ENCODE measurements around the gene DROSHA.
"Not testable (repeated sequence)": the region's sequence is repeated elsewhere in the genome, so short reads cannot be mapped to it uniquely, and the experiment has no call there.

Gene DROSHA

GRCh38 chr5:31561946-31562345, 30.1 kb upstream of the DROSHA start:
- H3K27me3 ChIP-seq (ENCODE audit: control insufficient read depth, insufficient read depth, low read length) = no peaks in the 10 kb centered on the region
- H3K4me3 ChIP-seq (ENCODE audit: low read length) = no peak overlapping the region
- DNase-seq (ENCODE audit: low read depth, low spot score) = no peak
- H3K4me1 ChIP-seq (ENCODE audit: control insufficient read depth, insufficient read depth, low read length) = no peaks in the 10 kb centered on the region
- no CpG with 5 or more reads among the region's 1 CpG for WGBS (ENCODE audit: insufficient coverage, insufficient read length)
- no peaks in the 10 kb centered on the region for H3K9me3 ChIP-seq (ENCODE audit: control insufficient read depth, insufficient read depth, low read length)
- no peak overlapping the region for H3K27ac ChIP-seq (ENCODE audit: low read length)
- H3K36me3 ChIP-seq (ENCODE audit: control insufficient read depth, insufficient read depth, low read length) = no peaks in the 10 kb centered on the region

GRCh38 chr5:31559942-31560341, 28.0 kb upstream of the DROSHA start:
- Histone ChIP-seq H3K4me3 (ENCODE audit: low read length) (no peak overlapping the region), H3K9me3 (ENCODE audit: control insufficient read depth, insufficient read depth, low read length) (no peaks in the 10 kb centered on the region), H3K36me3 (ENCODE audit: control insufficient read depth, insufficient read depth, low read length) (no peaks in the 10 kb centered on the region), H3K4me1 (ENCODE audit: control insufficient read depth, insufficient read depth, low read length) (no peaks in the 10 kb centered on the region), H3K27ac (ENCODE audit: low read length) (no peak overlapping the region), H3K27me3 (ENCODE audit: control insufficient read depth, insufficient read depth, low read length) (no peaks in the 10 kb centered on the region)
- no CpG with 5 or more reads among the region's 3 CpGs for WGBS (ENCODE audit: insufficient coverage, insufficient read length)
- DNase-seq (ENCODE audit: low read depth, low spot score) = no peak

- H3K9me3 ChIP-seq (ENCODE audit: control insufficient read depth, insufficient read depth, low read length) = no peaks in the 10 kb centered on the region
- H3K27me3 ChIP-seq (ENCODE audit: control insufficient read depth, insufficient read depth, low read length) = no peaks in the 10 kb centered on the region
- H3K4me3 ChIP-seq (ENCODE audit: low read length) = no peak overlapping the region
- no peaks in the 10 kb centered on the region for H3K4me1 ChIP-seq (ENCODE audit: control insufficient read depth, insufficient read depth, low read length)
- H3K36me3 ChIP-seq (ENCODE audit: control insufficient read depth, insufficient read depth, low read length) = no peaks in the 10 kb centered on the region; the same call in 1 of the 2 replicates
- H3K27ac ChIP-seq (ENCODE audit: low read length) = no peak overlapping the region
- WGBS (ENCODE audit: insufficient coverage, insufficient read length) = no CpG with 5 or more reads among the region's 3 CpGs
- no peak for DNase-seq (ENCODE audit: low read depth, low spot score)
These were observed 24.6 kb upstream of the DROSHA start for GRCh38 chr5:31556461-31556860.

DNA sequence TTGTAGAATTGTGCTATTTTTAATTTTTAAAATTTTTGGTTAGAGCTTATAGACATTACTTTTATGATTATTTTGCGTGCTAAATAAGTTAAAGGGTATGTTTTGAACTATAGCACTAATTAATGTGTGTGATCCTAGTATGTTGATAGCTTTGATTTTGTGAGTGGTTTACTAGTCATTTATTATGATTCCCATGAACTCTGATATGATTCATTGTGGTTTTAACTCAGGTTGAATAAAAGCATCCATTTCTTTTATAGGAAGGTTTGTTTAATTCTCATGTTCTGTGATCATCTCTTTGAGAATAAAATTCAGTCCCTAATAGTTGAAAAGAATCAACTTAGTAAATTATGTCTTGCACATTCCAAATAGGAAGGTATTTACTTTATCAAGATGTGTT, 22.7 kb upstream of the DROSHA start:
- Histone ChIP-seq H3K4me1 (ENCODE audit: control insufficient read depth, insufficient read depth, low read length) (no peaks in the 10 kb centered on the region), H3K27me3 (ENCODE audit: control insufficient read depth, insufficient read depth, low read length) (no peaks in the 10 kb centered on the region), H3K4me3 (ENCODE audit: low read length) (no peak overlapping the region), H3K27ac (ENCODE audit: low read length) (no peak overlapping the region), H3K36me3 (ENCODE audit: control insufficient read depth, insufficient read depth, low read length) (no peaks in the 10 kb centered on the region; the same call in 1 of the 2 replicates), H3K9me3 (ENCODE audit: control insufficient read depth, insufficient read depth, low read length) (no peaks in the 10 kb centered on the region)
- 100% methylated on average over 1 of the region's 1 CpG for WGBS (ENCODE audit: insufficient coverage, insufficient read length)
- no peak for DNase-seq (ENCODE audit: low read depth, low spot score)

GRCh38 chr5:31553863-31554262, 22.0 kb upstream of the DROSHA start:
- Histone ChIP-seq H3K4me3 (ENCODE audit: low read length) (no peak overlapping the region), H3K36me3 (ENCODE audit: control insufficient read depth, insufficient read depth, low read length) (no peaks in the 10 kb centered on the region; the same call in 1 of the 2 replicates), H3K9me3 (ENCODE audit: control insufficient read depth, insufficient read depth, low read length) (no peaks in the 10 kb centered on the region), H3K27ac (ENCODE audit: low read length) (no peak overlapping the region), H3K4me1 (ENCODE audit: control insufficient read depth, insufficient read depth, low read length) (no peaks in the 10 kb centered on the region), H3K27me3 (ENCODE audit: control insufficient read depth, insufficient read depth, low read length) (no peaks in the 10 kb centered on the region)
- no peak for DNase-seq (ENCODE audit: low read depth, low spot score)

DNA sequence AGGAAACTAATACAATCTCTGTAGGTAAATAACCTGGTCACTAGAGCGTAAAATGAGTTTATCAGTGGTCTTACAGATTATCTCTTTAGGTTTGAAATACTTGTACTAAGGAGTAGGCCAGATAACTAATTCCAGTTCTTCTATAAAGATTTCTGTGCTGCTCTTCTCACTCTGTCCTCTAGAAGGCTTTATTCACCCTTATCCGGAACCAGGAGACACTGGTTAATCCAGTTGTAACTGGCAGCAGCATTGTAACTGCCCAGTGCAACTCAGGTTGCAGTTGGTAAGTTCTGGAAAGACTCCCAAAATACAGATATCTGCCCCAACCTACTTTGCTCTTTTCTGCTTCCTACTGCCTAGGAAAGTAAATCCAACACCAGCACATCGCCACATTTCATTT, 20.0 kb upstream of the DROSHA start:
- H3K27ac ChIP-seq (ENCODE audit: low read length) = no peak overlapping the region
- no peak overlapping the region for H3K4me3 ChIP-seq (ENCODE audit: low read length)
- no peak for DNase-seq (ENCODE audit: low read depth, low spot score)
- no peaks in the 10 kb centered on the region for H3K4me1 ChIP-seq (ENCODE audit: control insufficient read depth, insufficient read depth, low read length)
- no peaks in the 10 kb centered on the region; the same call in 1 of the 2 replicates for H3K36me3 ChIP-seq (ENCODE audit: control insufficient read depth, insufficient read depth, low read length)
- H3K27me3 ChIP-seq (ENCODE audit: control insufficient read depth, insufficient read depth, low read length) = no peaks in the 10 kb centered on the region
- no peaks in the 10 kb centered on the region for H3K9me3 ChIP-seq (ENCODE audit: control insufficient read depth, insufficient read depth, low read length)
- WGBS (ENCODE audit: insufficient coverage, insufficient read length) = no CpG with 5 or more reads among the region's 3 CpGs

- not testable (repeated sequence) for H3K27me3 ChIP-seq (ENCODE audit: control insufficient read depth, insufficient read depth, low read length); DNase-seq (ENCODE audit: low read depth, low spot score); H3K36me3 ChIP-seq (ENCODE audit: control insufficient read depth, insufficient read depth, low read length); H3K4me1 ChIP-seq (ENCODE audit: control insufficient read depth, insufficient read depth, low read length); H3K4me3 ChIP-seq (ENCODE audit: low read length); H3K27ac ChIP-seq (ENCODE audit: low read length); H3K9me3 ChIP-seq (ENCODE audit: control insufficient read depth, insufficient read depth, low read length)
- no CpG with 5 or more reads among the region's 2 CpGs for WGBS (ENCODE audit: insufficient coverage, insufficient read length)
These were observed 17.2 kb upstream of the DROSHA start for GRCh38 chr5:31549114-31549513.

- Histone ChIP-seq H3K4me3 (ENCODE audit: low read length) (no peak overlapping the region), H3K27me3 (ENCODE audit: control insufficient read depth, insufficient read depth, low read length) (no peaks in the 10 kb centered on the region), H3K36me3 (ENCODE audit: control insufficient read depth, insufficient read depth, low read length) (peaks cover 5% of the 10 kb centered on the region; the same call in 1 of the 2 replicates), H3K9me3 (ENCODE audit: control insufficient read depth, insufficient read depth, low read length) (no peaks in the 10 kb centered on the region), H3K4me1 (ENCODE audit: control insufficient read depth, insufficient read depth, low read length) (no peaks in the 10 kb centered on the region), H3K27ac (ENCODE audit: low read length) (no peak overlapping the region)
- WGBS (ENCODE audit: insufficient coverage, insufficient read length) = no CpG with 5 or more reads among the region's 4 CpGs
- DNase-seq (ENCODE audit: low read depth, low spot score) = no peak
These were observed 6.0 kb upstream of the DROSHA start for GRCh38 chr5:31537851-31538250.

DNA sequence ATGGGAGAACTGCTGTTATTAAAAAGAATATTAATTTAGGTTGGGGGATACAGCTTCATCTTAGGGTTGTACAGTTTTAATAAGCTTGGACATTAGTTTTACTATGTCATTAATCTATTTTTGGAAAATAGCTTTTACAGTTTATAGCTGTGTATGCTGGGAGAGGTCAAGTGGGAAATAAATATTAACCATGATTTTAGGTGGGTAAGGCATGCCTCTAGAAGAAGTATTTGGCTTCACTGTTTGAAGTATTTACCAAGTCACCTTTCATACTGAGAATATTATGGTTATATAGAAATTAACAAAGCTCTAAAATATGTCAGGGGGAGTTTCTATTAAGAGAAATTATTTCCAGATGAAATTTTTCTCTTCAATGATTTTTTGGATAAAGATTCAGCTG, 5.5 kb upstream of the DROSHA start:
- DNase-seq (ENCODE audit: low read depth, low spot score) = no peak
- Histone ChIP-seq H3K4me1 (ENCODE audit: control insufficient read depth, insufficient read depth, low read length) (no peaks in the 10 kb centered on the region), H3K9me3 (ENCODE audit: control insufficient read depth, insufficient read depth, low read length) (no peaks in the 10 kb centered on the region), H3K27ac (ENCODE audit: low read length) (no peak overlapping the region), H3K36me3 (ENCODE audit: control insufficient read depth, insufficient read depth, low read length) (peaks cover 5% of the 10 kb centered on the region; the same call in 1 of the 2 replicates), H3K4me3 (ENCODE audit: low read length) (no peak overlapping the region), H3K27me3 (ENCODE audit: control insufficient read depth, insufficient read depth, low read length) (no peaks in the 10 kb centered on the region)

GRCh38 chr5:31536873-31537272, 5.0 kb upstream of the DROSHA start:
- no peak for DNase-seq (ENCODE audit: low read depth, low spot score)
- Histone ChIP-seq H3K4me1 (ENCODE audit: control insufficient read depth, insufficient read depth, low read length) (no peaks in the 10 kb centered on the region), H3K27me3 (ENCODE audit: control insufficient read depth, insufficient read depth, low read length) (no peaks in the 10 kb centered on the region), H3K27ac (ENCODE audit: low read length) (no peak overlapping the region), H3K9me3 (ENCODE audit: control insufficient read depth, insufficient read depth, low read length) (no peaks in the 10 kb centered on the region), H3K4me3 (ENCODE audit: low read length) (no peak overlapping the region), H3K36me3 (ENCODE audit: control insufficient read depth, insufficient read depth, low read length) (peaks cover 5% of the 10 kb centered on the region; the same call in 1 of the 2 replicates)
- WGBS (ENCODE audit: insufficient coverage, insufficient read length) = no CpG with 5 or more reads among the region's 3 CpGs

GRCh38 chr5:31534527-31535046, 2.7 kb upstream of the DROSHA start:
- no CpG with 5 or more reads among the region's 1 CpG for WGBS (ENCODE audit: insufficient coverage, insufficient read length)
- Histone ChIP-seq H3K4me1 (ENCODE audit: control insufficient read depth, insufficient read depth, low read length) (no peaks in the 10 kb centered on the region), H3K36me3 (ENCODE audit: control insufficient read depth, insufficient read depth, low read length) (no peaks in the 10 kb centered on the region; the same call in 1 of the 2 replicates), H3K27ac (ENCODE audit: low read length) (no peak overlapping the region), H3K27me3 (ENCODE audit: control insufficient read depth, insufficient read depth, low read length) (no peaks in the 10 kb centered on the region), H3K4me3 (ENCODE audit: low read length) (no peak overlapping the region), H3K9me3 (ENCODE audit: control insufficient read depth, insufficient read depth, low read length) (no peaks in the 10 kb centered on the region)
- no peak for DNase-seq (ENCODE audit: low read depth, low spot score)

All from iPS DF 6.9 (cell line).